ENCODE data around the gene SLC12A5. TPM values are rescaled to one million over a fixed set of nuclear protein-coding genes. Genes with fewer than 3 reads are reported as not detected.
A peak's percentile ranks its signal among the peaks of the same experiment; 100 is the strongest.

SLC12A5 gene
- total and polyA plus RNA-seq, 9 of the 15 experiments (the other 6 are each of a cell fraction or from before 2014, with no cell fraction given): 0.36 to 7.5 (median 2.1) TPM

DNA sequence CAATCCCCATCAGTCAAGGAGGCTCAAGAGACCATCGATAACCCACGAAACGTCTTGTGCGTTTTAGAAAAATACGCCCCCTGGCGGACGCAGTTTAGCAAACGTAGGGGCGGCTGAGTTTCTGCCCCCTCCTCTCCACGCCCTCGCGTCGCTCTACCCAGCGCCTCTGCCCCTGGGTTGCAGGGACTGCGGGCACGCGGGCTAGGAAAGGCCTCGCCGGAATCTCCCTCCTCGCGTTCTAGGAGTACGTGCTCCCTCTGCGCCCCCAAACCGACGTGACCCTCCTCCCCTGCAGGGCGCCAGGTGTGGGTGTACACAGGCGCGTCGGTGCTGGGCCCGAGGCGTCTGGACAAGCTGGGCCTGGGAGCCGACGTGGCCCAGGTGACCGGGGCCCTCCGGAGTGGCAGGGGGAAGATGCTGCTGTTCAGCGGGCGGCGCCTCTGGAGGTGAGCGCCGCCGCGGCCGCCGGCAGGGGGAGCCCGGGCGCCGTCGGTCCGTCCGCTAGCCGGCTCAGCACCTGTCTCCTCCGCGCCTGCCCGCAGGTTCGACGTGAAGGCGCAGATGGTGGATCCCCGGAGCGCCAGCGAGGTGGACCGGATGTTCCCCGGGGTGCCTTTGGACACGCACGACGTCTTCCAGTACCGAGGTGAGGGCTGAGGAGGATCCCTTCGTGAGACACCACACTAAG, 15.0 kb upstream of the SLC12A5 start (continued):
- TF ChIP-seq MYNN (IDR thresholded peaks at IDR 0.05) (no peak), MYNN (CRISPR knock-in tag; IDR thresholded peaks at IDR 0.05) (no peak), FOXJ2 (tag; IDR thresholded peaks at IDR 0.05) (no peak), CHCHD3 (CRISPR knock-in tag; IDR thresholded peaks at IDR 0.05) (no peak), BHLHE40 (IDR thresholded peaks at IDR 0.05; ENCODE audit: low read length) (no peak), PCBP1 (IDR thresholded peaks at IDR 0.05; ENCODE audit: low read depth, low read length, poor library complexity, severe bottlenecking) (peak; percentile 25), HMG20A (CRISPR knock-in tag; conservative IDR thresholded peaks at IDR 0.05) (no peak), KAT7 (CRISPR knock-in tag; IDR thresholded peaks at IDR 0.05; ENCODE audit: borderline replicate concordance) (no peak), TAF1 (IDR thresholded peaks at IDR 0.05; ENCODE audit: control insufficient read depth, extremely low read depth, insufficient read depth, low read length, severe bottlenecking) (no peak), HLTF (IDR thresholded peaks at IDR 0.05) (no peak), ZNF695 (CRISPR knock-in tag; IDR thresholded peaks at IDR 0.05) (no peak), SMARCC2 (IDR thresholded peaks at IDR 0.05; ENCODE audit: low read depth) (no peak; the same call in 1 of the 2 replicates), TGIF2 (CRISPR knock-in tag; IDR thresholded peaks at IDR 0.05) (no peak), TAF9B (IDR thresholded peaks at IDR 0.05; ENCODE audit: partially characterized antibody) (no peak), HNRNPUL1 (IDR thresholded peaks at IDR 0.05; ENCODE audit: low read length) (no peak), SLC30A9 (CRISPR knock-in tag; IDR thresholded peaks at IDR 0.05) (no peak), SP2 (IDR thresholded peaks at IDR 0.05; ENCODE audit: extremely low read depth, low read depth, low read length, poor library complexity, severe bottlenecking) (no peak), E2F3 (CRISPR knock-in tag; IDR thresholded peaks at IDR 0.05) (no peak)
- TF ChIP-seq, protein P1, sequence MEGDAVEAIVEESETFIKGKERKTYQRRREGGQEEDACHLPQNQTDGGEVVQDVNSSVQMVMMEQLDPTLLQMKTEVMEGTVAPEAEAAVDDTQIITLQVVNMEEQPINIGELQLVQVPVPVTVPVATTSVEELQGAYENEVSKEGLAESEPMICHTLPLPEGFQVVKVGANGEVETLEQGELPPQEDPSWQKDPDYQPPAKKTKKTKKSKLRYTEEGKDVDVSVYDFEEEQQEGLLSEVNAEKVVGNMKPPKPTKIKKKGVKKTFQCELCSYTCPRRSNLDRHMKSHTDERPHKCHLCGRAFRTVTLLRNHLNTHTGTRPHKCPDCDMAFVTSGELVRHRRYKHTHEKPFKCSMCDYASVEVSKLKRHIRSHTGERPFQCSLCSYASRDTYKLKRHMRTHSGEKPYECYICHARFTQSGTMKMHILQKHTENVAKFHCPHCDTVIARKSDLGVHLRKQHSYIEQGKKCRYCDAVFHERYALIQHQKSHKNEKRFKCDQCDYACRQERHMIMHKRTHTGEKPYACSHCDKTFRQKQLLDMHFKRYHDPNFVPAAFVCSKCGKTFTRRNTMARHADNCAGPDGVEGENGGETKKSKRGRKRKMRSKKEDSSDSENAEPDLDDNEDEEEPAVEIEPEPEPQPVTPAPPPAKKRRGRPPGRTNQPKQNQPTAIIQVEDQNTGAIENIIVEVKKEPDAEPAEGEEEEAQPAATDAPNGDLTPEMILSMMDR (IDR thresholded peaks at IDR 0.05 in 2 of 3, conservative IDR thresholded peaks at IDR 0.05 in 1 of 3; ENCODE audit: insufficient read depth in 2 of 3, low read depth in 1 of 3, low read length in 3 of 3): peak; percentile 73 to 92 (median 90)
- TF ChIP-seq, protein P2, sequence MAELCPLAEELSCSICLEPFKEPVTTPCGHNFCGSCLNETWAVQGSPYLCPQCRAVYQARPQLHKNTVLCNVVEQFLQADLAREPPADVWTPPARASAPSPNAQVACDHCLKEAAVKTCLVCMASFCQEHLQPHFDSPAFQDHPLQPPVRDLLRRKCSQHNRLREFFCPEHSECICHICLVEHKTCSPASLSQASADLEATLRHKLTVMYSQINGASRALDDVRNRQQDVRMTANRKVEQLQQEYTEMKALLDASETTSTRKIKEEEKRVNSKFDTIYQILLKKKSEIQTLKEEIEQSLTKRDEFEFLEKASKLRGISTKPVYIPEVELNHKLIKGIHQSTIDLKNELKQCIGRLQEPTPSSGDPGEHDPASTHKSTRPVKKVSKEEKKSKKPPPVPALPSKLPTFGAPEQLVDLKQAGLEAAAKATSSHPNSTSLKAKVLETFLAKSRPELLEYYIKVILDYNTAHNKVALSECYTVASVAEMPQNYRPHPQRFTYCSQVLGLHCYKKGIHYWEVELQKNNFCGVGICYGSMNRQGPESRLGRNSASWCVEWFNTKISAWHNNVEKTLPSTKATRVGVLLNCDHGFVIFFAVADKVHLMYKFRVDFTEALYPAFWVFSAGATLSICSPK (IDR thresholded peaks at IDR 0.05; ENCODE audit: borderline replicate concordance): no peak
- TF ChIP-seq, protein P3, sequence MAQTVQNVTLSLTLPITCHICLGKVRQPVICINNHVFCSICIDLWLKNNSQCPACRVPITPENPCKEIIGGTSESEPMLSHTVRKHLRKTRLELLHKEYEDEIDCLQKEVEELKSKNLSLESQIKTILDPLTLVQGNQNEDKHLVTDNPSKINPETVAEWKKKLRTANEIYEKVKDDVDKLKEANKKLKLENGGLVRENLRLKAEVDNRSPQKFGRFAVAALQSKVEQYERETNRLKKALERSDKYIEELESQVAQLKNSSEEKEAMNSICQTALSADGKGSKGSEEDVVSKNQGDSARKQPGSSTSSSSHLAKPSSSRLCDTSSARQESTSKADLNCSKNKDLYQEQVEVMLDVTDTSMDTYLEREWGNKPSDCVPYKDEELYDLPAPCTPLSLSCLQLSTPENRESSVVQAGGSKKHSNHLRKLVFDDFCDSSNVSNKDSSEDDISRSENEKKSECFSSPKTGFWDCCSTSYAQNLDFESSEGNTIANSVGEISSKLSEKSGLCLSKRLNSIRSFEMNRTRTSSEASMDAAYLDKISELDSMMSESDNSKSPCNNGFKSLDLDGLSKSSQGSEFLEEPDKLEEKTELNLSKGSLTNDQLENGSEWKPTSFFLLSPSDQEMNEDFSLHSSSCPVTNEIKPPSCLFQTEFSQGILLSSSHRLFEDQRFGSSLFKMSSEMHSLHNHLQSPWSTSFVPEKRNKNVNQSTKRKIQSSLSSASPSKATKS (CRISPR knock-in tag; IDR thresholded peaks at IDR 0.05): no peak

Data from K562 (cell line).